GM15510 (cell line): ENCODE measurements around the gene SSTR3.
A peak's percentile ranks its signal among the peaks of the same experiment; 100 is the strongest.

Source experiments
- POLR2A ChIP-seq: IDR thresholded peaks from 3 replicates; pipeline ENCODE4 v1.6.1; 2011; ENCODE audit warnings: borderline replicate concordance; ENCODE audit not compliant: insufficient read length; ENCODE audit errors: extremely low read depth

The SSTR3 gene

GRCh38 chr22:37234736-37235711 lies 22.7 kb upstream of the SSTR3 start:
- peak; percentile 10 for TF ChIP-seq POLR2A

DNA sequence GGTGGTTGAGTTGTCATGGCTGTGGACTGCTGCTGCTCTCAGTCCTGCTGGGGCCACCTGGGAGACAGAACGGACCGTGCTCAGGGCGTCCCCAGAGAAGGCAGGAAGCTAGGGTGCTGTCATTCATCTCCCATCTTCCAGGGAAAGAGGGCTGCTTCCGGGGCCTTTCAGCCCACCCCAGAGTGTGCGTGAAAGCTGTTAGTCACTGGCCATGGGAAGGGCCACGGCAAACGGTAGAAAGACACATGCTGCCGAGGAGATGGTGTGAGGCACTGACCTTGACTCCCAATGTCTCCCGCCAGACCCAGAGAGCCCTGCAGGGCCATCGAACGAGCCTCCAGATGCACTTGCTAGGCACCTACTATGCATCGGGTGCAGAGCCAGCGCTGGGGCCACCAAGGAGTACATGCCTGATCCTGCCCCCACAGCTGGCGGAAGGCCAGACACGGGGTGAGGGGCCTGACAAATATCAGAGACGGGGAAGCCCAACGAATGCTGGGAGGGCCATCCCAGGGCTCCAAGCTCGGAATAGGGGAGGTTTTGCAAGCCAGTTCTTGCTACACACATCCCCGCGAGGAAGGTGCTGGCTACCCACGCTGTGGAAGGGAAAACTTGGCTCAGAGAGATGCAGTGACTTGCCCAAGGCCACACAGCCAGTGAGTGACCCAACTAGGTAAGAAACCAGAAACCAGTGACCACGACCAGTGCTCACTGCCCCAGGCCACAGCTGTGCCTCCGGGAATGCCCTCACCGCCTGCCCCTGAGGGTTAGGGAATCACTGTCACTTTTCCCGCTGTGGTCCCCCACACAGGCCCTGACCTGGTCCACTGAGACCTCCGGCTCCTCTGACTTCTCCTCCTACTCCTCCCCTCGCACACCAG lies 21.7 kb upstream of the SSTR3 start:
- no peak for TF ChIP-seq POLR2A

DNA sequence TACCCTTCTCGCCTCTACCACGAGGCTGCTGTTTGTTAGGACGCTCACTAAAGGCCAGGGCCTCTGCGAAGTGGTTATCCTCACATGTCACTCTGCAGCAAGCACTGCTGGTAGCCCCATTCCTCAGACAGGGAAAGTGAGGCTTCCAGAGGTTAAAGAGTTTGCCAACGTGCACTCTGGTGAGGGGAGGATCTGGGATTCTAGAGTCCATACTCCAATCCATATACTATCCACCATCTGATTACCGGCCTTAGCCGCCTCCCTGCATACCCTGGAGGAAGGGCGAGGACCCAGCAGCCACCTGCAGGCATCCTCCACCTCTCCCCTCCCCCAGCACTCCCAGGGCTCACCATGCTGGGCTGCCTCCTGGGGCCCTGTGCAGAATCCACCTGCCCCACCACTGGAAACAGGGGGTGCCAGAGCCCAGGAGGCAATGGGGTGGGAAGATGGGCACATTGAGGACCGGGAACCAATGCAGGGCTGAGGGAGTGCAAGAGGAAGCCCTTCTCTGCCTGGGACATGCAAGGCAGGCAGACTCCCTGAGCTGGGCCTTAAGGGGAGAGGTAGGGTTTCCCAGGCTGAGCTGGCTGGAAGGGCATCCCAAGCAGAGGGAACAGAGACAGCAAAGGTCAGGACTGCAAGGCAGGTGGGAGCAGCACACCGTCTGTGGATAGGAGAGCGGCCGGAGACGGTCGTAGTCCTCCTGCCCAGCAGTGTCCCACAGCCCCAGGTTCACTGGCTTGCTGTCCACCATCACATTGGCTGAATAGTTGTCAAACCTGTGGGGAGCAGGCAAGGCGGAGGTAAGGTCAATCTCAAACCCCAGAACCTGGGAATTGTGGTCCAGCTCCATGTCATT lies 20.1 kb upstream of the SSTR3 start:
- peak; percentile 4 for TF ChIP-seq POLR2A

DNA sequence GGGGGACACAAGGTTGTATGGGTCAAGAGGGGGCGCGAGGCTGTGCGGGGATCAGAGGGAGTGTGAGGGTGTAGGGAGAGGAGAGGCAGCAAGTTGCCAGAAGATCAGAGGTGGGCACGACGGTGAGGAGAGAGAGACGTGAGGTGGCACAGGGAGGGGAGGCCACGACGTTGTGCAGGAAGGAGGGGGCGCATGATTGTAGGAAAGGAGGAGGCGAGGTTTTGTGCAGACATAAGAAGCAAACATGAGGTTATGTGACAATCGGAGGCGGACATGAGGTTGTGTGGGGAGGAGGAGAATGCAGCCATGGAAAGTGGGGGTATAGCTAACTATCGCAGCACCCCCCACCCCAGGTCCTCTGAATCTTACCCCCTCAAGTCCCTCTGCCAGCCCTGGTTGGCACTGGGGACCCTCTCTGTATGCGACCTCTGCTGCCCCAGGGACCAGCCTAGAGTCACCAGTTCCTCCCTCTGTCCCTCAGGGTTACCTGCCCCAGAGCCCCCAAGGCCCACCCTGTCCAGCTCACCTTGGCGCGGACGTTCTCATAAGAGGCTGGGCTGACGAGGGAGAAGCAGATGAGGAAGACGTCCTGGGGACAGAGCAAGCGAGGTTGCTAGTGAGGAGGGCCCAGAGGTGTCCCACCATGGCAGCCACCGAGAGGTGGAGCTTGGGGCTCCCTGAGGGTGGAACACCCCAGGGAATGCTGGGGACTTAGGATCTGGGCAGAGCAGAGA lies 19.3 kb upstream of the SSTR3 start:
- TF ChIP-seq POLR2A, result no peak

- TF ChIP-seq POLR2A, result no peak
These were observed 18.6 kb upstream of the SSTR3 start for GRCh38 chr22:37230673-37231405.

DNA sequence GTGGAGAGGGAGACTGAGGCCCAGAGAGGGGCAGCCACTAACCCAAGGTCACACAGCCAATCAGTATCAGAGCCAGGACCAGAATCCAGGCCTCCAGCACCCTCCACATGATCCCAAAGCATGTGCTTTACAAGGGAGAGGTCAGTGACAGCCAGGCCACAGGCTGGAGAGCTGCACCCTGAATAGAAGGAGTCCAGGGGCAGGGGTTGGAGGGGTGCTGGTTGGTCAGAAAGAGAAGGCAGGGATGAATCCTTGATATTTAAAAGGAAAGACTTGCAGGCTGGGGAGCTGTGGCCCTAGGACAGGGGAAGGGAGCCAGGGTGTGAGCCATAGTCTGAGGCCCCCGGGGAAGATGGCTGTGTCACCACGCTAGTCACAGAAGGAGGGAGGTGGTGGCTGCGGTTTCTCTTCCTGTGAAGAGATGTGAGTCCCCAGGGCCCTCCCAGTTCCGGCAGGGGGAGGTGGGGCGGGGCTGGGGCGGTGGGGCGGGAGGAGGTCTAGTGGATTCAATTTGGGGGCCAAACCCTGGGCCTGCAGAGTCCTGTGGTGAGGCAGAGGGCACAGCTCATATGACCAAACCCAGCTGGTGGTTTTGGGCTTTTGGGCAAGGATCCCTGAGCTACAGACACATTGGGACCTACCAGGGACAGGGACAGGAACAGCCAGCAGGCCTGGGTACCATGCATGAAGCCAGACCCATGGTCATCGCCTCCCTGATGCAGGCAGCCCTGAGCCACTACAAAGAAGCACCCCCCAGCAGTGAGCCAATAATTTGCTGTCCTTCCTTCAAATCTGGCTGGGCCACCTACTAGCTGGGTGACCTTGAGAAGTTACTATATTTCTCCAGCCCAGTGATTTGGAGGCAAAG lies 17.8 kb upstream of the SSTR3 start:
- peak; percentile 27 for TF ChIP-seq POLR2A

GRCh38 chr22:37229012-37229804 lies 16.9 kb upstream of the SSTR3 start:
- no peak for TF ChIP-seq POLR2A

- no peak for TF ChIP-seq POLR2A
These were observed 16.1 kb upstream of the SSTR3 start for GRCh38 chr22:37228106-37229011.

- TF ChIP-seq POLR2A, result no peak
These were observed 14.2 kb upstream of the SSTR3 start for GRCh38 chr22:37226514-37226913.

- no peak for TF ChIP-seq POLR2A
These were observed 13.8 kb upstream of the SSTR3 start for GRCh38 chr22:37226087-37226486.
